ENCODE results near the gene PLXNB3.

The PLXNB3 gene

DNA sequence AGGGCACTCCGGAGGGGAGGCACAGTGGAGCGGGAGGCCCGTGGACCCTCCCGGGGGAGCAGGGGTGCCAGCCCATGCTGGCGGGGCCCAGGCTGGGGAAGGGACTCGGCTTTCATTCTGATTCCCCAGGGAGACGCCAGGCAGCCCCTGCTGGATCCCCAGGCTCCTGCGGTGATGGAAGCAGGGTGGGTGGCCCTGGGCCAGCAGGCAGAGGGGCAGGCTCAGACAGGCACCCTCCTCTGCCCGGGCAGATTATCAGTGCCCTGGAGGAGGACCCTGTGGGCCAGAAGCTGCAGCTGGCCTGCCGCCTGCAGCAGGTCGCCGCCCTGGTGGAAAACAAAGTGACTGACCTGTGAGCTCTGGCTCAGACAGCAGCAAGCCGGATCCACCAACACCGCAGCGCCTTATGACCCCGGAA, 14.6 kb downstream of the PLXNB3 start:
- Mint-ChIP-seq H3K27ac (no peak overlapping the region), H3K36me3 (no peaks in the 10 kb centered on the region), H3K4me1 (peaks cover 5% of the 10 kb centered on the region), H3K27me3 (peaks cover 7% of the 10 kb centered on the region), H3K4me3 (no peak overlapping the region), H3K9me3 (no peaks in the 10 kb centered on the region)
- no peak for ATAC-seq (ENCODE audit: low read depth)
- DNase-seq (ENCODE audit: low spot score in 2 of 2): no peak

DNA sequence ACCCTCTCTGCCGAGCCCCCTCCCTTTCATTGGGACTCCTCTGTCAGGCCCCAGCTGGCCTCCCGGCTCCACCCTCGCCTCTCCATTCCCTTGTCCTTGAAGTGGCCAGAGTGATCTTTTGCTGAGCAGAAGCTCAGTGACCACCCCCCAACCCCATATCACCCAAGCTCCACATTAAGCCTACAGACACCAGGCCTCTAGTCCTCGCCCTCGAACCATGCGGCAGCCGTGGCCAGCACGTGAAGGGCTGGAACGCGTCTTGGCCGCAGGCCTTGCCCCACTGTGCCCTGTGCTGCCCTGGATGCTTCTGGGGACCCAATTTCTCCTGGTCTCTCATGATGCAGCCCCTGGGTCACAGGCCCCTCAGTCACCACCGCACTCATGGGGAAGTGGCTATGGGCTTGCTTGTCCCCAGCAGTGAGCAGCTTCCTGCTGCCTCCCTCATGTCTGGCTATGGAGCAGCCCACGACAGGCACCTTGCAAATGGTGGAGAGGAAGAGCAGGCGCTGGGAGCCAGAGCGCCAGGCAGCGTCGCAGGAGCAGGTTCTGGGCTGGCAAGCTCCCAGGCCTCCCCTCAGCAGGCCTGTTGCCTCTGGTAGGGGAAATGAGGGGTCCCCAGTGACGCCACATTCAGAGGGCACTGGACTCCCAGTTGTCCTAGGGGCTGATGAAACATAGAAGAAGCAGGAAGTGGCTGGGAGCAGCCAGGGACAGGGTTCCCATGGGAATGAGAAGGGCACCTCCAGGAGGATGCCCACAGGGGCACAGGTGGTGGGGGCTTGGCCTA, 16.0 kb downstream of the PLXNB3 start:
- no peaks in the 10 kb centered on the region for H3K36me3 Mint-ChIP-seq
- ATAC-seq (ENCODE audit: low read depth) (no peak), DNase-seq (ENCODE audit: low spot score in 2 of 2) (no peak)
- H3K4me3 Mint-ChIP-seq: peak overlapping the region; percentile 4
- no peak overlapping the region for H3K27ac Mint-ChIP-seq
- H3K4me1 Mint-ChIP-seq: peaks cover 5% of the 10 kb centered on the region
- H3K27me3 Mint-ChIP-seq: peaks cover 7% of the 10 kb centered on the region
- no peaks in the 10 kb centered on the region for H3K9me3 Mint-ChIP-seq

DNA sequence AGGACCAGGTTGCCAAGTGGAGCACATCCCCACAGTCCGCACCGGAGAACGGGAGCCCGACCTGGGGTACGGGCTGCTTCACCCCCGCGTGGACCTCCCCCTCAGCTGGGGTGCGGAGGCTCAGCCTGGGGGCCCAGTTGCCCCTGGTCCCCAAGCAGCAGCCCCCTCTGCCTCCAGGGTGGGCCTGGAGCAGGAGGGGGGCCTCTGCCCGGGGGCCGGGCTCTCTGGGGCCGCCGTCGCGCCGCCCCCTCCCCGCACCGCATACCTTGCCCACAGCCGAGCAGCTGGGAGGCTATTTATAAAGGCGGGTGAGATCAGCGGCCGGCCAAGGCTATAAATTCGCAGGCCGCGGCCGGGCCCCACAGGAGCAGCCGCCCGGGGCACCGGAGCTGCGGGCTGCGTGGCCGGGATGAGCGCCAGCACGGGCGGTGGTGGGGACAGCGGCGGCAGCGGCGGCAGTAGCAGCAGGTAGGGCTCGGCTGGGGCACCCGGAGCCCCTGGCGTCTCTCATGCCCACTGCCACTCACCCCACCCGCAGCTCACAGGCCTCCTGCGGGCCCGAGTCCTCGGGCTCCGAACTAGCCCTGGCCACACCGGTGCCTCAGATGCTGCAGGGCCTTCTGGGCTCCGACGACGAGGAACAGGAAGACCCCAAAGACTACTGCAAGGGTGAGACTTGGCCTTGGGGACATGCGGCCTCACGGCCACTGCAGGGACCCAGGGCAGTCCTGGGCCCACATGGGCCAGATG, 16.8 kb downstream of the PLXNB3 start, which contains the start of gene SRPK3:
SRPK3 (plus strand) TSS at position 364 of the 750 bp plus-strand sequence; CDS start at position 410, 46 bp downstream.
- H3K27ac Mint-ChIP-seq: no peak within 1 kb of the TSS
- DNase-seq (ENCODE audit: low spot score in 2 of 2) (no peak), ATAC-seq (ENCODE audit: low read depth) (no peak)
- H3K27me3 Mint-ChIP-seq: peaks cover 7% of the 10 kb centered on the region
- H3K4me1 Mint-ChIP-seq: peaks cover 5% of the 10 kb centered on the region
- H3K36me3 Mint-ChIP-seq: peaks cover 3% of the 10 kb centered on the region
- H3K4me3 Mint-ChIP-seq: peak within 1 kb of the TSS; percentile 4
- no peaks in the 10 kb centered on the region for H3K9me3 Mint-ChIP-seq

DNA sequence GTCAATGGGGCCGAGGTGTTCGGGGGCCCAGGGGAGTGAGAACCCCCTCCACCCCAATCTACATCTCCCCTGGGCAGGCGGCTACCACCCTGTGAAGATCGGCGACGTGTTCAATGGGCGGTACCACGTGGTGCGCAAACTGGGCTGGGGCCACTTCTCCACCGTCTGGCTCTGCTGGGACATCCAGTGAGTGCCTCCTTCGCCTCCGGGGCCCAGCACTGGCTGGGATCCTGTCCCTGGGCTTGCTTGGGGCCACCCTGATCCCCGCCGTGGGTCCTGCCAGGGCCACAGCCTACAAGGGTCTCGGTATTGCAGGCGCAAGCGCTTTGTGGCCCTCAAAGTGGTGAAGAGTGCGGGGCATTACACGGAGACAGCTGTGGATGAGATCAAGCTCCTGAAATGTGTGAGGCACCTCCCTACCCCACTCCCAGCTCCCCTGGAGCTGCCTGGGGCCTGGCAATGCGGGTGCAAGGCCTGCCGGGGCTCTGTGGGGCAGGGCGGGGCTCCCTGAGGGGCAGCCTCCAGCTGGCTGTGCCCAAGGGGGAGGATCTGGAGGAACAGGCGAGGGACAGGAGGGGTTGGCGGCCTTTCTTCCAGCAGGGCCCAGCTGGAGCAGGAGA, 17.5 kb downstream of the PLXNB3 start:
- no peaks in the 10 kb centered on the region for H3K9me3 Mint-ChIP-seq
- peaks cover 3% of the 10 kb centered on the region for H3K36me3 Mint-ChIP-seq
- no peak for ATAC-seq (ENCODE audit: low read depth)
- no peak overlapping the region for H3K4me3 Mint-ChIP-seq
- H3K27ac Mint-ChIP-seq: no peak overlapping the region
- DNase-seq (ENCODE audit: low spot score in 2 of 2): no peak
- H3K27me3 Mint-ChIP-seq: peaks cover 6% of the 10 kb centered on the region
- H3K4me1 Mint-ChIP-seq: peaks cover 3% of the 10 kb centered on the region

DNA sequence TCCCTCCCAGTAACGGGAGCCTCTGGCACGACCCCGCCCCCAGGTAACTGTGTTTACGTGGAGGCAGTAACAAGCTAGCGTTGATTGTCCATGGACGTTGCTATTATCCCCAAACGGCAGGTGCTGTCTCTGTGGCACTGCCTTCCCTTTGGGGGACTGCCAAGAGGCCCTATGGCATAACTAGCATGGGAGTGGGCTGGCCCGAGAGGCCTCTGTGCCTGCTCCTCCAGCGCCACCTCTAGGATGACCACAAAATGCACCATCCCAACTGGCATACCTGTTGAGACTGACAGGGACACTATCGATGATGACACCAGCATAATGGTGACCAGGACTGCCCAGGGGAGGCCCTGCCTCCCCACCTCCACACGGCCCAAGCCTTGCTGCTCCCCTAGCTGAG, 18.3 kb downstream of the PLXNB3 start:
- Mint-ChIP-seq H3K4me3 (no peak overlapping the region), H3K9me3 (no peaks in the 10 kb centered on the region), H3K27me3 (peaks cover 6% of the 10 kb centered on the region), H3K4me1 (peaks cover 3% of the 10 kb centered on the region), H3K36me3 (peaks cover 3% of the 10 kb centered on the region), H3K27ac (no peak overlapping the region)
- no peak for ATAC-seq (ENCODE audit: low read depth)
- no peak for DNase-seq (ENCODE audit: low spot score in 2 of 2)

DNA sequence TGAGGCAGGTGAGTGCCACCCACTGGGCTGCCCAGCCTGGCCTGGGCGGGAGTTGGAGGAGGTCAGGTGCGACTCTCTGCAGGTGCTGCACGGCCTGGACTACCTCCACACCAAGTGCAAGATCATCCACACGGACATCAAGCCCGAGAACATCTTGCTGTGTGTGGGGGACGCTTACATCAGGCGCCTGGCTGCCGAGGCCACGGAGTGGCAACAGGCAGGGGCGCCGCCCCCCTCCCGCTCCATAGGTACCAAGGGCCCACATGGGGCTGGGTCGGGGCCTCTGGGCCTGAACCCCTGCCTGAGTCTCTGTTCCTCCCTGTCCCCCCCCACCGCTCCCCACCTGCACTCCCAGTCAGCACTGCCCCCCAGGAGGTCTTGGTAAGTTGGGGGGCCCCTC, 18.8 kb downstream of the PLXNB3 start:
- Mint-ChIP-seq H3K27ac (no peak overlapping the region), H3K36me3 (peaks cover 3% of the 10 kb centered on the region), H3K9me3 (no peaks in the 10 kb centered on the region), H3K4me3 (no peak overlapping the region), H3K4me1 (peaks cover 3% of the 10 kb centered on the region), H3K27me3 (peaks cover 6% of the 10 kb centered on the region)
- no peak for DNase-seq (ENCODE audit: low spot score in 2 of 2)
- ATAC-seq (ENCODE audit: low read depth): no peak

DNA sequence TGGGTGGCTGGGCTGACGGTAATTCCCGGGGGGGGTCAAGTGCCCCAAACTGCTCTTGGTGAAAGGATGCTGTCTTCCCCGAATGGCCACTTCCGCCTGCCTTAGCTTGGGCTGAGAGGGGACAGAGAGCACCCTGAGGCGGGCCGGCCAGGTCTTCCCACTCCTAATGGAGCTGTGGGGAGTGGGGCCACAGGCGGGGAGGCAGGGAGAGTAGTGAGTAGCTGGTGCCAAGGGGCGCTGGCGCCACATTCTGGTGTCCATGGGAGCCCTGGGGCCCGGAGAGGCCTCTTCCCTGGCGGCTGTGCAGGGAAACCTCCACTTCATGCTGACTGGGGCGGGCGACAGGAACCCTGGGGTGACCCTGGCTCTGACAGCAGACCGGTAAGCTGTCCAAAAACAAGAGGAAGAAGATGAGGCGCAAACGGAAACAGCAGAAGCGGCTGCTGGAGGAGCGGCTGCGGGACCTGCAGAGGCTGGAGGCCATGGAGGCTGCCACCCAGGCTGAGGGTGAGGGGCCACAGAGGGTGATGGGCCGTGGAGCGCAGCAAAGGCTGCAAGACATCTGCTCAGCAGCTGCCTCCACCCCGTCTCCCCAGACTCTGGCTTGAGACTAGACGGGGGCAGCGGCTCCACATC, 19.4 kb downstream of the PLXNB3 start:
- peaks cover 6% of the 10 kb centered on the region for H3K27me3 Mint-ChIP-seq
- DNase-seq (ENCODE audit: low spot score in 2 of 2): no peak
- H3K36me3 Mint-ChIP-seq: peaks cover 3% of the 10 kb centered on the region
- no peak overlapping the region for H3K4me3 Mint-ChIP-seq
- no peak overlapping the region for H3K27ac Mint-ChIP-seq
- no peaks in the 10 kb centered on the region for H3K9me3 Mint-ChIP-seq
- no peak for ATAC-seq (ENCODE audit: low read depth)
- H3K4me1 Mint-ChIP-seq: peaks cover 3% of the 10 kb centered on the region

DNA sequence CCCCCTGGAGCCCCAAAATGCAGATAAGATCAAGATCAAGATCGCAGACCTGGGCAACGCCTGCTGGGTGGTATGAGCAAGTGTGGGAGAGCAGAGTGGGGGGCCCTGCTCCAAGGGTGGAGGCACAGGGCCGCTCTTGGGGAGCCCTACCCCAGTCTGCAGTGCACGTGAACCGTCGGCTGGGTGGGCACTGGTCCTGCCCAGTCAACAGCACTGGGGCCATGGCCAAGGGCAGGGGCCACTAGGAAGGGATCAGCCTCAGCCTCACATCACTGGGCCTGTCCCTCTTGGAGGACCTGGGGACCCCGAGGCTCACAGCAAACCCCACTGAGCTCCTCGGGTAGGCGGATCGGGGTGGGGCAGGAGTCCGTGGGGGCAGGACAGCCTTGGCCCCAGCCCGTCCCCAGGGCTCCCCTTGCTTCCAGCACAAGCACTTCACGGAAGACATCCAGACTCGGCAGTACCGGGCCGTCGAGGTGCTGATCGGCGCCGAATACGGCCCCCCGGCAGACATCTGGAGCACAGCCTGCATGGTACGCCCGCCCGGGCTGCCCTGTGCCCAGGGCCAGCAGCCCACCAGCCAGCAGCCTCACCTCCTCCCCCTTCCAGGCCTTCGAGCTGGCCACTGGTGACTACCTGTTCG, 20.4 kb downstream of the PLXNB3 start:
- ATAC-seq (ENCODE audit: low read depth) (no peak), DNase-seq (ENCODE audit: low spot score in 2 of 2) (no peak)
- Mint-ChIP-seq H3K4me1 (peaks cover 3% of the 10 kb centered on the region), H3K27ac (no peak overlapping the region), H3K4me3 (no peak overlapping the region), H3K27me3 (peaks cover 6% of the 10 kb centered on the region), H3K9me3 (no peaks in the 10 kb centered on the region), H3K36me3 (peaks cover 5% of the 10 kb centered on the region)

DNA sequence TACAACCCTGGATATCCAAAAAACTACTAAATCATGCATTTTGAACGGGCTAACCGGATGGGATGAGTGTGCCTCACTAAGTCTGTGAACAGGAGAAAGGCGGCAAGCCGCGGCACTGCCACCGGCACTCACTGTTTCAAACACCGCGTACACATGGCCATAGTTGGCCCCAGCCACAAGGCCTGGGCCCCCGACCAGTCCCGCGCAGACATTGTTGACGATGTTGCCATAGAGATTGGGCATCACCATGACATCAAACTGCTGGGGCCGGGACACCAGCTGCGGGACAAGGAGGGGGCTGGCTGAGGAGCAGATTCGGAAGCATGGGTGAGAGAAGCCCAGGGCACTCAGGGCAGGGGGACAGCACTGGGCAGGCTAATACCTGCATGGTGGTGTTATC, 22.6 kb downstream of the PLXNB3 start:
- ATAC-seq (ENCODE audit: low read depth) (no peak), DNase-seq (ENCODE audit: low spot score in 2 of 2) (no peak)
- Mint-ChIP-seq H3K4me1 (no peaks in the 10 kb centered on the region), H3K27ac (no peak overlapping the region), H3K27me3 (no peaks in the 10 kb centered on the region), H3K36me3 (peaks cover 5% of the 10 kb centered on the region), H3K9me3 (no peaks in the 10 kb centered on the region), H3K4me3 (no peak overlapping the region)

DNA sequence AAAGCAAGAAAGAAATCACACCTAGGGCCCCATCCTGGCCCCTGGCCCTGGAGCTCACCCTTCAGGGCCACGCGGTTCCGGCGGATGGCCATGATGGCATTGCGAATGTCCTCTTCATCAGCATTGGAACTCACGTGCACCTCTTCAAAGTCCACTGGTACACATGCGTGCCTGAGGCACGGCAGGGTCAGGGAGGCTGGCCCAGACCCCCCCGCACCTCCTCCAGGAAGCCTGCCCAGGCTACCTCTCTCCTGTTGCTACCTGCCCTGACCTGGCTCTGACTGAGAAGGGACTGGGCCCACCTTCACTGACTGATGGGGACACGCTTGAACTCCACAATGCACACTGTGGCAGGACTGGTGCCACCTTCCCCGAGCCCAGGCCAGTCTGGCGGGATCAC, 25.6 kb downstream of the PLXNB3 start:
- no peak for ATAC-seq (ENCODE audit: low read depth)
- no peaks in the 10 kb centered on the region for H3K27me3 Mint-ChIP-seq
- H3K4me1 Mint-ChIP-seq: peaks cover 6% of the 10 kb centered on the region
- H3K27ac Mint-ChIP-seq: no peak overlapping the region
- DNase-seq (ENCODE audit: low spot score in 2 of 2): no peak
- no peaks in the 10 kb centered on the region for H3K9me3 Mint-ChIP-seq
- H3K36me3 Mint-ChIP-seq: peaks cover 5% of the 10 kb centered on the region
- no peak overlapping the region for H3K4me3 Mint-ChIP-seq

DNA sequence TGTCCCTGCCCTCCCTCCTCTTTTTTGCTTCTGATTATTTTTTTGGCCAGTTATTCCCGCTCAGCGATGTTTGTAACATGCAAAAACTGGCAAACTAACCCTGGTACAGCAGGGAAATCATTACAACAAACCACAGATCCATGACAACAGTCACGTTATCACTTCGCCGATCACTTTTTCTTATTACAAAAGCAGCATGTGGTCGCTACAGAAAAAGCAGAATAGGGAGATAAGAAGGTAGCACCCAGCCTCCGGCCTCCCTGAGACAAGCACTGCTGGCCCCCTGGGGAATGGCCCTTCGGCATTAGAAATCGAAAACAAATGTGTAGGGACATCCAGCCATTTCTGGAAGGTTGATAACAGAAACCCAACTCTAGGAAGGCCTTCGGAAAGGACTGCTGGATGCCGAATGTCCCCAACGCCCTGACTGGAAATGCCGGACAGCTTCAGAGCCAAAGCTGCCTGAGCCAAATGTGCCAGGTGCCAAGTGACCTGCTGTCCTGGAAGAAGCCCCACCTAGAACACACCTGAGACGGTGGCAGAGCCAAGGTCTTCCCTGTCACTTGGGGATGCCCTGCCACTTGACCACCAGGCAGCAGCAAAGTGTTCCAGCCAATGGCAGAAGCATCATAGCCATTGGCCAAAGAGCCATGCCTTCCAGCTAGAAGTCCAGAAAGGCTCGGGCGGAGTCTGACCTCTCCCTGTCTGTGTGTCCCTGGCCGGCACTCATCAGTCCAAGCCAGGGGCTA, 27.2 kb downstream of the PLXNB3 start:
- peaks cover 2% of the 10 kb centered on the region for H3K36me3 Mint-ChIP-seq

DNA sequence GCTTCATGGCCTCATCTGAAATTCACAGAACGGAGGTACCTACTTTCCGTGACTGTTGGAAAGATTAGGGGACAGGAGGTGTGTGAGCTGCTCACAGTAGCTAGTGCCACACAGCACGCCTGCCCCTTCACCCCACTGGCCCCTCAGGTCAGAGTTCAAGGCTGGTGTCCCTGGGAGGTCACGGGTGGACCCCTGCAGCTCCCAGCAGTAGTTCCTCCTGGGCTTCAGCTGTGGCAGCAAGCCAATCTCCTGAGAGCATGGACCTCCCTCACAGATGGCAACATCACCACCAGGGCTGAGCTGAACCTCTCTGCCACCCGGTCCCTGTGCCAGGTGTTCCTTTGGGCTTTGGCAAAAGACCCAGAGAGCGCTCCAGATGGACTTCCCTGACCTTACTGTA, 28.3 kb downstream of the PLXNB3 start:
- DNase-seq (ENCODE audit: low spot score in 2 of 2) (no peak), ATAC-seq (ENCODE audit: low read depth) (no peak)
- Mint-ChIP-seq H3K4me3 (no peak overlapping the region), H3K4me1 (peaks cover 13% of the 10 kb centered on the region), H3K9me3 (no peaks in the 10 kb centered on the region), H3K36me3 (peaks cover 2% of the 10 kb centered on the region), H3K27ac (peak overlapping the region; percentile 97), H3K27me3 (no peaks in the 10 kb centered on the region)

More for the DNA sequence above, 27.2 kb downstream of the PLXNB3 start:
- Mint-ChIP-seq H3K4me1 (peaks cover 13% of the 10 kb centered on the region), H3K27me3 (no peaks in the 10 kb centered on the region), H3K27ac (no peak overlapping the region), H3K9me3 (no peaks in the 10 kb centered on the region), H3K4me3 (no peak overlapping the region)
- DNase-seq (ENCODE audit: low spot score in 2 of 2): no peak
- no peak for ATAC-seq (ENCODE audit: low read depth)

DNA sequence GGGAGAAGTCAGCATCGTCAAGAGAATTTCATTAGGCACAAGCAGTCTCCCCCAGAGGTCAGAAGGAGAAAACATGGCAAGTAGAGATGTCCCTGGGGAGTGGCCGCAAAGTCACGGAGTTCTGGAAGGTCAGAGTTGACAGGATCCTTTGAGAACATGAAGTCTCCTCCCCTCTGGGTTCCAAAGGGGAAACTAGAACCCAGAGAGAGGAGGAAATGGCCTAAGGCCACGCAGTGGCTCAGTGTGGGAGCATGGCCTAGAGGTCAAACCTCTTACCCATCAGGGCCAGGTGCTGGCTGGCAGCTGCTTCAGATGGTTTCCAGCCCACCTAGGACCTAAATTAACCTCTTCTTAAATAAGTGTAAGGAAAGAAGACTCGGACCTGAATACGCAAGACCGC, 29.2 kb downstream of the PLXNB3 start:
- Mint-ChIP-seq H3K4me3 (peak overlapping the region; percentile 97), H3K27me3 (no peaks in the 10 kb centered on the region), H3K27ac (peak overlapping the region; percentile 97), H3K4me1 (peaks cover 13% of the 10 kb centered on the region), H3K36me3 (peaks cover 2% of the 10 kb centered on the region), H3K9me3 (no peaks in the 10 kb centered on the region)
- ATAC-seq (ENCODE audit: low read depth): no peak
- no peak for DNase-seq (ENCODE audit: low spot score in 2 of 2)

Data from memory B cell (primary cell).